ENCODE data around the gene RPL9.

GRCh38 chr4:39480902-39481695, 22.4 kb upstream of the RPL9 start:
- TF ChIP-seq CTCF (IDR thresholded peaks at IDR 0.05): no peak
- TF ChIP-seq POLR2A (IDR thresholded peaks at IDR 0.05): no peak

All from sigmoid colon (tissue), 3 donors.